BE2C (cell line): ENCODE data around the gene TRNP1.

Experiments used
- DNase-seq: peaks from one replicate; pipeline ENCODE4 v3.0.0-alpha.2; 2020
- H3K27me3 ChIP-seq: fragments of 250-450 bp; sonication (Bioruptor Pico); 2 replicates; pipeline ENCODE4 v1.5.1; 2020; ENCODE audit warnings: mild to moderate bottlenecking
- H3K36me3 ChIP-seq: fragments of 250-450 bp; sonication (Bioruptor Pico); 2 replicates; pipeline ENCODE4 v1.5.1; 2020; ENCODE audit warnings: mild to moderate bottlenecking
- H3K4me1 ChIP-seq: fragments of 250-450 bp; sonication (Bioruptor Pico); 2 replicates; pipeline ENCODE4 v1.5.1; 2020
- H3K4me3 ChIP-seq: 2 replicates; pipeline ENCODE4 v1.5.1; 2011; ENCODE audit warnings: low read depth, low read length
- H3K9me3 ChIP-seq: fragments of 250-450 bp; sonication (Bioruptor Pico); 2 replicates; pipeline ENCODE4 v1.5.1; 2020
- TF ChIP-seq, protein P1 (sequence below): IDR thresholded peaks from 2 replicates; pipeline ENCODE4 v1.5.1; 2012; ENCODE audit warnings: mild to moderate bottlenecking, low read depth, low read length

TRNP1 gene

GRCh38 chr1:27007909-27008582, 14.6 kb downstream of the TRNP1 start:
- DNase-seq = no peak
- Histone ChIP-seq H3K27me3 (no peaks in the 10 kb centered on the region), H3K9me3 (no peaks in the 10 kb centered on the region), H3K4me1 (no peaks in the 10 kb centered on the region), H3K36me3 (no peaks in the 10 kb centered on the region), H3K4me3 (no peak overlapping the region)
- TF ChIP-seq, protein P1, sequence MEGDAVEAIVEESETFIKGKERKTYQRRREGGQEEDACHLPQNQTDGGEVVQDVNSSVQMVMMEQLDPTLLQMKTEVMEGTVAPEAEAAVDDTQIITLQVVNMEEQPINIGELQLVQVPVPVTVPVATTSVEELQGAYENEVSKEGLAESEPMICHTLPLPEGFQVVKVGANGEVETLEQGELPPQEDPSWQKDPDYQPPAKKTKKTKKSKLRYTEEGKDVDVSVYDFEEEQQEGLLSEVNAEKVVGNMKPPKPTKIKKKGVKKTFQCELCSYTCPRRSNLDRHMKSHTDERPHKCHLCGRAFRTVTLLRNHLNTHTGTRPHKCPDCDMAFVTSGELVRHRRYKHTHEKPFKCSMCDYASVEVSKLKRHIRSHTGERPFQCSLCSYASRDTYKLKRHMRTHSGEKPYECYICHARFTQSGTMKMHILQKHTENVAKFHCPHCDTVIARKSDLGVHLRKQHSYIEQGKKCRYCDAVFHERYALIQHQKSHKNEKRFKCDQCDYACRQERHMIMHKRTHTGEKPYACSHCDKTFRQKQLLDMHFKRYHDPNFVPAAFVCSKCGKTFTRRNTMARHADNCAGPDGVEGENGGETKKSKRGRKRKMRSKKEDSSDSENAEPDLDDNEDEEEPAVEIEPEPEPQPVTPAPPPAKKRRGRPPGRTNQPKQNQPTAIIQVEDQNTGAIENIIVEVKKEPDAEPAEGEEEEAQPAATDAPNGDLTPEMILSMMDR = no peak

DNA sequence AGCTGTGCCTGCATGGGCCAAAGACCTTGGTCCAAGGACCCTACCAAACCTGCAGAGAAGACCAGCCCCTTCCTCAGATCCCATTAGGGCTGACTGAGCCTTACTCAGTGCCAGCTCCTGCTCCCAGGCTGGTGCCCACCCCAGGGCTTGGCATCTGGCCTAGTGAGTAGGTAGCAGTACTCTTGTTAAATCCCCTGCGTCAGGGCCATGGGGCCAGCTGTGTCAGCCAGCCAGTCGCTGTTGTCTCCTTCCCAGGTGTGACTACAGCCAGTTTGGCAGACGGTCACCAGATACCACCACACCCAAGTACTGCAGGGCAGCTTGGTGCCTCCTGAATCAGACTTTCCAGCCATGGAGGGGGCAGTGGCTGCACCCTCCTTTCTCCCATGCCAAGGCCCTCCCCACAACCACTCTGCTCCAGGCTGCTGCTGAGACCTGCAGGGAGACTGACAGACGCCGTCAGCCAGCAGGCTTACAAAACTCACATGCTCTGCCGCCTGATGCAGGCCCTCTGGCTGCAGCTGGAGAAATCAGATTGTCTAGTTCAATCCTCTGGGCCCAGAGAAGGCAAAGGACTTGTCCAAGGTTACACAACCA, 16.2 kb downstream of the TRNP1 start:
- Histone ChIP-seq H3K9me3 (no peaks in the 10 kb centered on the region), H3K4me3 (no peak overlapping the region), H3K27me3 (no peaks in the 10 kb centered on the region), H3K36me3 (no peaks in the 10 kb centered on the region), H3K4me1 (no peaks in the 10 kb centered on the region)
- no peak for DNase-seq
- TF ChIP-seq, protein P1 = no peak

DNA sequence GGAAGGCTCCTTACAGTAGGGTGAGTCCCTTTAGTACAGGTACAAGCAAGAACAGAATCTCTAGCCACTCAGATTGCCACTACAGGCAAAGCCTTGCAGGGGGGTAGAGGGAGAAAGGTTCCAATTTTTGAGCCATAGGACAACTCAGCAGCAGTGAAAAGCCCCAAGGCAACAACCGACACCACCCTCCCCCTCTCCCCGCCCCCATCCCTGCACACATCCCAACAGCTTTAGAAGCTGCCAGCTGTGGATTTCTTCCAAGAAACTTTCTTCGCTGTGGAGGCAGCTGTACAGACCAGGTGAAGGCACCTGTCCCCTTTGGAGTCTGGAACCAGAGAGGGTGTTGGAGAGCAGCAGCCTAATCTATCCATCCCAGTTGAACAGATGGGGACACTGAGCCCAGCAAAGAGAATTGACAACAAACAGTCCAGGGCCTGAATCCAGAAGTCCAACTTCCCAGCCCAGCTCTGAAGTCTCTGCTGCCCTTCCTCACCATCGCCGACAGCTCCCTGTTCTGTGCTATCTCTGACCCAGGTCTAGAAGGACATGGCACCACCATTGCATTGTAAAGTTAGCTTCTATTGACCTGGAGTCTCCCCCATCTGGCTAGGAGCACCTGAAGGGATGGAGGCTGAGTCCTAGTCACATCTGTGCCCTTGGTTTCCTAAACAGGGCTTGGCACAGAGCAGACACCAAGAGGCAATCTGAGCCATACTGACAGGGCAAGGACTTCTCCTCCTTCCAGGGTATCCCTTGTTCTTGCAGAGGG, 16.9 kb downstream of the TRNP1 start:
- Histone ChIP-seq H3K36me3 (no peaks in the 10 kb centered on the region), H3K4me1 (no peaks in the 10 kb centered on the region), H3K4me3 (no peak overlapping the region), H3K27me3 (no peaks in the 10 kb centered on the region), H3K9me3 (no peaks in the 10 kb centered on the region)
- no peak for DNase-seq
- TF ChIP-seq, protein P1 = no peak

- TF ChIP-seq, protein P1 = no peak
- Histone ChIP-seq H3K4me1 (no peaks in the 10 kb centered on the region), H3K9me3 (no peaks in the 10 kb centered on the region), H3K36me3 (no peaks in the 10 kb centered on the region), H3K4me3 (no peak overlapping the region), H3K27me3 (no peaks in the 10 kb centered on the region)
- DNase-seq = no peak
These were observed 17.7 kb downstream of the TRNP1 start for GRCh38 chr1:27011058-27011764.

GRCh38 chr1:27011976-27012563, 18.6 kb downstream of the TRNP1 start:
- no peaks in the 10 kb centered on the region for H3K27me3 ChIP-seq
- no peaks in the 10 kb centered on the region for H3K4me1 ChIP-seq
- no peaks in the 10 kb centered on the region for H3K9me3 ChIP-seq
- no peak for DNase-seq
- no peak overlapping the region for H3K4me3 ChIP-seq
- no peaks in the 10 kb centered on the region for H3K36me3 ChIP-seq
- TF ChIP-seq, protein P1 = no peak
